Suppressor macrophage treated with lipopolysaccharide for 1 hour (primary cell): ENCODE data around the gene NBPF3.
"Not testable (repeated sequence)": the region's sequence is repeated elsewhere in the genome, so short reads cannot be mapped to it uniquely, and the experiment has no call there.

ENCODE experiments used
- DNase-seq, 3 donors: peaks; one replicate each; pipeline ENCODE4 v3.0.0-alpha.2; 2020 to 2022

Gene NBPF3, protein sequence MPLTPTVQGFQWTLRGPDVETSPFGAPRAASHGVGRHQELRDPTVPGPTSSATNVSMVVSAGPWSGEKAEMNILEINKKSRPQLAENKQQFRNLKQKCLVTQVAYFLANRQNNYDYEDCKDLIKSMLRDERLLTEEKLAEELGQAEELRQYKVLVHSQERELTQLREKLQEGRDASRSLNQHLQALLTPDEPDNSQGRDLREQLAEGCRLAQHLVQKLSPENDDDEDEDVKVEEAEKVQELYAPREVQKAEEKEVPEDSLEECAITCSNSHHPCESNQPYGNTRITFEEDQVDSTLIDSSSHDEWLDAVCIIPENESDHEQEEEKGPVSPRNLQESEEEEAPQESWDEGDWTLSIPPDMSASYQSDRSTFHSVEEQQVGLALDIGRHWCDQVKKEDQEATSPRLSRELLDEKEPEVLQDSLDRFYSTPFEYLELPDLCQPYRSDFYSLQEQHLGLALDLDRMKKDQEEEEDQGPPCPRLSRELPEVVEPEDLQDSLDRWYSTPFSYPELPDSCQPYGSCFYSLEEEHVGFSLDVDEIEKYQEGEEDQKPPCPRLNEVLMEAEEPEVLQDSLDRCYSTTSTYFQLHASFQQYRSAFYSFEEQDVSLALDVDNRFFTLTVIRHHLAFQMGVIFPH

DNA sequence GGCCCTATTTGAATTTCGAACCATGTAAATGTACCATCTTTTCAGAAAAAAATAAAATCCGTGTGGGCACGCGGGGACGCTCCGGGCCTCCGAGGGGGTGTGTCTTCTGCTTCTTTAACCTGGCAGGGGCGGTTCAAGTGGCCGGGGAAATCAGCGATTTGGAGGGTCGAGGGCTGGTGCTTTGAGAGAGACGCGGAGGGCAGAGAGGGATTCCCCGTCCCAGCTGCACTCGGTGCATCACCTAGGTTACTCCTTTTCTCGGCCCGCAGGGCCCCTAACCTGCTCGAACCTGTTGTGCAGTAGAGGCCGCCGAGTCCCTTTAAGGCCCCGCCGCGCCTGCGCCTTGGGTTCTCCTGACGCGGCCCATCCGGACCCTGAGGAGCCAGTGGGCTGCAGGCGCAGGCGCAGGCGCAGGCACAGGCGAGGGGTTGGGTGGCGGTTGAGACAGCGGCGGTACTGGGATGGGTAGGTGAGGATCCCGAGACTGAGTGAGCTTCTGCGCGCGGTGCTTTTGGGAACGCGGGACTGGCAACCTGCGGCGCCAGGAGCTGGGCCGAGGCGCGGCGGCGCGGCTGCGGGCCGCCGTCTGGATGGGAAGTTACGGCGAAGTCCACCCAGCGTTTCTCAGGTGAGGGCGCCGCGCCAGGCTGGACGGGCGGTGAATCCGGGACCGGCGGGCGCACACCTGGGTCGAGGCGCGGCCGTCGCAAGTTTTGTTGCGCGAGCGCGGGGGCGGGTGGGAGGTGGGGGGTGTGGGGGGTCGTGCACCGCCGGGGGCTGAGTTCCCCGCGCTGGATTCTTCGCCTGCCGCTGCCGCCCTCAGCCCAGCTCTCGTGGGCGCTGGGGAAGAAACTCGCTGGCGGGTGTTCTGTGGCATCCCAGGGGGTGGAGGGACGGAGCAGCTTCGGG, at the start of gene NBPF3:
TSS of gene NBPF3 (plus strand) at position 417 of the 909 bp plus-strand sequence. CDS start 4,950 bp downstream, outside the sequence.
- DNase-seq, result peak; percentile 84 to 96 (median 84)

- DNase-seq, result no peak
Observed at GRCh38 chr1:21391497-21391896, 48.4 kb upstream of the NBPF3 start.

- no peak for DNase-seq
Observed at GRCh38 chr1:21392587-21393263, 47.2 kb upstream of the NBPF3 start.

DNA sequence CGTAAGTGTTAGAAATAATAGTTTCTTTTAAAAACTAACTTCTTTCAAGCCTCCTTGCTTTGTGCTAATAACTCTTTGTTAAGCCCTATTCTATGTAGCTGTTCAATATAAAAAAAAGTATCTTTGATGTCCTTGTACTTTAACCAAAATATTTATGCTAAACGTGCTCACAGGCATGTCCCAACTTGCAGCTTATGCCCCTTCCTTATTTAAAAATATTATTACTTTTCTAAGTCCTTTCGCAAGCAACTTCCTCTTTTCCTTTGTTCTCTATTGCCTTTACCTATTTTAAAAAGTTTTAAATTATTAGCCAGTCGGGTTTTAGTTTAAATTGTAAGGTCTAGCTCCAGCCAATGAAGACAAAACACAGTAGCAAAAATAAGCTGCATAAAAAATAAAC, 43.4 kb upstream of the NBPF3 start:
- peak in 1 of 3 donors; percentile 23 for DNase-seq

GRCh38 chr1:21397813-21398188, 42.1 kb upstream of the NBPF3 start:
- peak; percentile 19 to 26 (median 21) for DNase-seq

DNA sequence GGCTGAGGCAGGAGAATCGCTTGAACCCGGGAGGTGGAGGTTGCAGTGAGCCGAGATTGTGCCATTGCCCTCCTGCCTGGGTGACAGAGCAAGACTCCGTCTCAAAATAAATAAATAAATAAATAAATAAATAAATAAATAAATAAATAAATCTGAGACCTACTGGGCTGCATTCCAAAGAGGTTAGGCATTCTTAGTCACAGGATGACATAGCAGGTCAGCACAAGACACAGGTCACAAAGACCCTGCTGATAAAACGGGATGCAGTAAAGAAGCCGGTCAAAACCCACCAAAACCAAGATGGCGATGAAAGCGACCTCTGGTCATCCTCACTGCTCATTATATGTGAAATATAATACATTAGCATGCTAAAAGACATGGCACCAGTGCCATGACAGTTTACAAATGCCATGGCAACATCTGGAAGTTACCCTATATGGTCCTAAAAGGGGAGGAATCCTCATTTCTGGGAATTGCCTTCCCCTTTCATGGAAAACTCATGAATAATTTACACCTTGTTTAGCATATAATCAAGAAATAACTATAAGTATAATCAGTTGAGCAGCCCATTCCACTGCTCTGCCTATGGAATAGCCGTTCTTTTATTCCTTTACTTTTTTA, 38.1 kb upstream of the NBPF3 start:
- not testable (repeated sequence) for DNase-seq

- DNase-seq, result no peak
Observed at GRCh38 chr1:21406659-21407058, 33.3 kb upstream of the NBPF3 start.

DNA sequence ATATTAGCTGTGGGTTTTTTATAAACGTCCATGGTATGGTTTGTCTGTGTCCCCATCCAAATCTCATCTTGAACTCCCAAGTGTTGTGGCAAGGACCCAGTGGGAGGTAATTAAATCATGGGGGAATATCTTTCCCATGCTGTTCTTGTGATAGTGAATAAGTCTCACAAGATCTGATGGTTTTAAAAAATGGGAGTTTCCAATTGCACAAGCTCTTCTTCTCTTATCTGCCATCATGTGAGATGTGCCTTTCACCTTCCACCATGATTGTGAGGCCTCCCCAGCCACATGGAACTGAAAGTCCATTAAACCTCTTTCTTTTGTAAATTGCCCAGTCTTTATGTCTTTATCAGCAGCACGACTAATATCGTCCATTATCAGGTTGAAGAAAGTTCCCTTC, 30.0 kb upstream of the NBPF3 start:
- peak; percentile 73 to 86 (median 74) for DNase-seq

GRCh38 chr1:21414015-21414414, 25.9 kb upstream of the NBPF3 start:
- no peak for DNase-seq

- DNase-seq, result not testable (repeated sequence)
Observed at GRCh38 chr1:21420378-21420777, 19.6 kb upstream of the NBPF3 start.

GRCh38 chr1:21421307-21421706, 18.6 kb upstream of the NBPF3 start:
- DNase-seq, result not testable (repeated sequence)

- DNase-seq, result peak in 1 of 3 donors; percentile 1
Observed at GRCh38 chr1:21427798-21428480, 12.0 kb upstream of the NBPF3 start.

DNA sequence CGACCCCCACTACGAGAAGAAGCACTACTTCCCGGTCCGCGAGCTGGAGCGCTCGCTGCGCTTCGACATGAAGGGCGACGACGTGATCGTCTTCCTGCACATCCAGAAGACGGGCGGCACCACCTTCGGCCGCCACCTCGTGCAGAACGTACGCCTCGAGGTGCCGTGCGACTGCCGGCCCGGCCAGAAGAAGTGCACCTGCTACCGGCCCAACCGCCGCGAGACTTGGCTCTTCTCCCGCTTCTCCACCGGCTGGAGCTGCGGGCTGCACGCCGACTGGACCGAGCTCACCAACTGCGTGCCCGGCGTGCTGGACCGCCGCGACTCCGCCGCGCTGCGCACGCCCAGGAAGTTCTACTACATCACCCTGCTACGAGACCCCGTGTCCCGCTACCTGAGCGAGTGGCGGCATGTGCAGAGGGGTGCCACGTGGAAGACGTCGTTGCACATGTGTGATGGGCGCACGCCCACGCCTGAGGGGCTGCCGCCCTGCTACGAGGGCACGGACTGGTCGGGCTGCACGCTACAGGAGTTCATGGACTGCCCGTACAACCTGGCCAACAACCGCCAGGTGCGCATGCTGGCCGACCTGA, 11.4 kb upstream of the NBPF3 start:
- DNase-seq, result not testable (repeated sequence)

DNA sequence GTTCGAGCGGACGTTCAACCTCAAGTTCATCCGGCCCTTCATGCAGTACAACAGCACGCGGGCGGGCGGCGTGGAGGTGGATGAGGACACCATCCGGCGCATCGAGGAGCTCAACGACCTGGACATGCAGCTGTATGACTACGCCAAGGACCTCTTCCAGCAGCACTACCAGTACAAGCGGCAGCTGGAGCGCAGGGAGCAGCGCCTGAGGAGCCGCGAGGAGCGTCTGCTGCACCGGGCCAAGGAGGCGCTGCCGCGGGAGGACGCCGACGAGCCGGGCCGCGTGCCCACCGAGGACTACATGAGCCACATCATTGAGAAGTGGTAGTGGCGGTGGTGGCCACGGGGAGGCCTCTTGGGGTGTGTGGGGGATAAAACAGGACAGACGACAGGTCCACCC, 10.7 kb upstream of the NBPF3 start:
- DNase-seq, result not testable (repeated sequence)

DNA sequence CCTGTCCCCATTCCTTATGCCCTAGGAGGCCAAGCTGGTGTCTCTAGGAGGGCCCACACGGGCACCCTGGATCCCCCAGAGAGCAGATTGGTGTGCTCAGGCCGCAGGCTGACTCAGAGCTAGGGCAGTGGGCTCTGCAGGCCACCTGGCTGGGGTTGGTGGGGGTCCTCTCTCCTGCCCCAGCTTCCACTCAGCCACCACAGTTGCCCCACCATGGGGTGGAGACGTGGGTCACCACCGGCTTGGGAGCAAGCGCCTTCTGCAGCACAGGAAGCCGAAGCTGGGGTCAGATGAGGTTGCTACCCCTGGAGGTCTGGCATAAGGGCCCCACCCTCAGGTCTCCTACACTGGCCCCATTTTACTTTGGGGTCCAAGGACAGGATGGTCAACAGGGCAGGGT, 9.1 kb upstream of the NBPF3 start:
- not testable (repeated sequence) for DNase-seq

DNA sequence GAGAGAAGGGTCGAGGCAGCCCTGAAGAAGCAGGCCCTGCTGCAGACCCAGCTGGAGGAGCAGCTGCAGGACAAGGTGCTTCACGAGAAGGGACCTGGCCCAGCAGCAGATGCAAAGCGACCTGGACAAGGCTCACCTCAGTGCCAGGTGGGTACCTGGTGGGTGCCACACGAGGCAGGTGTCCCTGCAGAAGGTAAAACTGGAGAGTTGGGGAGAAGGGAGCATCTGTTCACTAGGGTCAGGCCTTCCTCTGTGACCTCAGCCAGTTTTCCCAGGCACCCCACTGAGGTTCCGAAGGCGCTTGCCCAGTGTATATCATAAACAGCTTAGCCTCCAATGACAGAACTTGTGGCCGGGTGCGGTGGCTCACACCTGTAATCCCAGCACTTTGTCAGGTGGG, 5.5 kb upstream of the NBPF3 start:
- DNase-seq, result no peak

DNA sequence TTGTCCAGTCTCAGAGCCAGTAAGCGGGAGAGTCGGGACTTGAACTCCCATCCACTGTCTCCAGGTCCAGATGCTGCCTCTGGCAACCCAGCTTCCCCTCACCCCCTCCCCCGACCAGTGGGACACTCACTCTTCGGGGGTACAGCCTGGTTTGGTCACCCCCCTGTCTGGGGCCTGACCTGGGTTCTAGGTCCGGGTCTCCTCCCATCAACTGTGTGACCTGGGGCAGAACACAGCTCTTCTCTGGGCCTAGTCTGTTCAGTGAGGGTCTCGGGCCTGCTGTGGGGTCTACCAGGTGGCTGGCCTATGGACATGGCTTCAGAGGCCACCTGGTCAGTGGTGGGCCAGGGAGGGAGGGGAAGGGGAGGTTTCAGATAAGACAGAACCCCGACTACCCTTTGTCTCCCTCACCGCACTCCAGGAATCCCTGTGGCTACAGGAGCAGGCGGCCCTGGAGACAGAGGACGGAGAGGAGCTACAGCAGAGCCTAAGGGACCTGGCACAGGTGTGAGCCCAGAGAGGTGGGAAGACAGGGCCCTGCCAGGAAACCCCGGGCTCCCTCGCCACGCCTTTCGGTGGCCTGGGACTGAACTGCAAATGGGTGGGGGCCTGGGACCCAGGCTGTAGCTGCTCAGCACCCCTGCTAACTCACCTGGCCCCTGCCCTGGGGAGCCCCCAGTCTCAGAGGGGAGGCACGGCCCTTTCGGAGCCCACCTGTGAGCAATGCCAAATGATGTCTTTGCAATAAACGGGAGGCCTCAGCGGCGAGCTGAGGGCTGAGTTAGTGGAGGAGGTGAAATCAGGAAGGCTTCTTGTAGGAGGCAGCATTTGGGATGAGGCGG, 4.1 kb upstream of the NBPF3 start:
- no peak for DNase-seq

- no peak for DNase-seq
Observed at GRCh38 chr1:21436488-21437340, 3.2 kb upstream of the NBPF3 start.

DNA sequence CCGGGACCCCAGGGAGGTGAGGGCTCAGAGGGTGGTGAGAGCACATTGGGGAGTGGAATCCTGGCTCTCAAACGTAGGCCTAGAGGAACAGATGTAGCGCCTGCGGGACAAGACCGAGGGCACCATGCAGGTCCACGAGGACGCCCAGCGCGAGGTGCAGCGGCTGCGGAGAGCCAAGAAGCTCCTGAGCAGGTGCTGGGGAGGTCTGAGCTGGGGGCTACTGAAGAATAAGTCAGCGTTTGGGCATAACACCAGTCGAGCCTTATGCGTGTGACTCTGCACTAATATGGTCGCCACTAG, 2.6 kb upstream of the NBPF3 start:
- no peak for DNase-seq
